HL-60 (cell line): ENCODE results near the gene NR2F1.

ENCODE experiments used
- CTCF ChIP-seq: IDR thresholded peaks from one replicate; pipeline ENCODE4 v1.5.1; 2011; ENCODE audit warnings: low read length, control low read depth, inconsistent platforms; ENCODE audit not compliant: insufficient read depth
- GABPA ChIP-seq: IDR thresholded peaks from 2 replicates; pipeline ENCODE4 v1.6.1; 2012; ENCODE audit warnings: low read depth
- POLR2AphosphoS5 ChIP-seq: IDR thresholded peaks from 2 replicates; pipeline ENCODE4 v1.6.1; 2012; ENCODE audit warnings: low read depth
- REST ChIP-seq: IDR thresholded peaks from 2 replicates; pipeline ENCODE4 v1.6.1; 2012; ENCODE audit warnings: low read depth; ENCODE audit not compliant: insufficient replicate concordance
- SPI1 ChIP-seq: IDR thresholded peaks from 2 replicates; pipeline ENCODE4 v1.6.1; 2012; ENCODE audit warnings: low read depth, mild to moderate bottlenecking, borderline replicate concordance

- TF ChIP-seq CTCF (no peak), POLR2AphosphoS5 (no peak), REST (no peak), SPI1 (no peak), GABPA (no peak)
These were observed 54.7 kb downstream of the NR2F1 start for GRCh38 chr5:93637697-93638096.
